Measurements from ENCODE around the gene TLN1. TPM values are rescaled to one million over a fixed set of nuclear protein-coding genes. Genes with fewer than 3 reads are reported as not detected.
A peak's percentile ranks its signal among the peaks of the same experiment; 100 is the strongest.

The TLN1 gene
- total and polyA plus RNA-seq, 2 of the 4 experiments (the other 2 are of a cell fraction) = 228 to 346 TPM

GRCh38 chr9:35729700-35730485 lies 2.1 kb downstream of the TLN1 start (continued):
- TF ChIP-seq CTCF (conservative IDR thresholded peaks at IDR 0.05; ENCODE audit: low read depth, low read length) = peak; percentile 68

GRCh38 chr9:35729101-35729500 lies 2.9 kb downstream of the TLN1 start:
- peaks cover 36% of the 10 kb centered on the region for H4K20me1 ChIP-seq (ENCODE audit: insufficient read depth, low read length)
- H3K79me1 ChIP-seq (ENCODE audit: low read depth in 1 of 2, low read length in 2 of 2) = peaks cover 23 to 73% of the 10 kb centered on the region in 2 experiments
- peaks cover 5% of the 10 kb centered on the region; the same call in 1 of the 2 replicates for H3K9me1 ChIP-seq (ENCODE audit: insufficient read depth, low read length)
- H2AK5ac ChIP-seq (ENCODE audit: low read depth, low read length) = peak overlapping the region; percentile 100
- peak overlapping the region; percentile 94 for H2AK9ac ChIP-seq (replicated peaks; ENCODE audit: low read depth, low read length, poor library complexity)
- peak overlapping the region; percentile 49 for H2BK20ac ChIP-seq (ENCODE audit: low read depth, low read length)
- H3K36me3 ChIP-seq (ENCODE audit: control insufficient read depth, insufficient read depth, low read length) = peaks cover 18% of the 10 kb centered on the region
- H3K4me1 ChIP-seq (ENCODE audit: control insufficient read depth, insufficient read depth, low read length) = peaks cover 25% of the 10 kb centered on the region
- H4K5ac ChIP-seq (ENCODE audit: low read depth, low read length) = peak overlapping the region; percentile 58
- BruUV-seq (replicated peaks) = no TSS peak
- peak overlapping the region; percentile 100 for H3K14ac ChIP-seq (replicated peaks; ENCODE audit: low read depth, low read length)
- peak overlapping the region; percentile 99 for H3K4ac ChIP-seq (ENCODE audit: low read depth, low read length)
- H4K91ac ChIP-seq (ENCODE audit: insufficient read depth, low read depth, low read length) = peak overlapping the region; percentile 99
- intact Hi-C loops (cut with micrococcal nuclease) = loop anchor here (2.0 kb wide), 1 partner anchor 38 kb away; no protein-coding TSS in a partner anchor
- peak overlapping the region; percentile 99 for H3K4me3 ChIP-seq (ENCODE audit: insufficient read depth, low read depth, low read length)
- H3K9ac ChIP-seq (ENCODE audit: low read depth, low read length) = peak overlapping the region; percentile 99
- dilution Hi-C loops (cut with HindIII; ENCODE audit: low sequenced_read_pairs, unreplicated experiment) = no loop called here
- H3K4me2 ChIP-seq (ENCODE audit: low read depth, low read length) = peak overlapping the region; percentile 96
- peak overlapping the region; percentile 96 for H2BK5ac ChIP-seq (ENCODE audit: low read depth, low read length, poor library complexity, severe bottlenecking)
- H2BK15ac ChIP-seq (ENCODE audit: low read depth, low read length) = peak overlapping the region; percentile 75; the same call in 2 of the 3 replicates
- in situ Hi-C loops (cut with MboI; ENCODE audit: low sequenced_read_pairs) = no loop called here
- ChIA-PET POLR2A (ENCODE audit: unreplicated experiment) (interaction anchor here (0.6 to 2.8 kb wide), 5 partner anchors 13 to 44 kb away, joined by 3 to 23 read pairs (median 4); partner anchors contain the start of gene TPM2), CTCF (interaction anchor here (0.6 to 1.0 kb wide), 3 partner anchors 45 to 135 kb away, joined by 3 read pairs; no protein-coding TSS in a partner anchor)
- peak overlapping the region; percentile 87 for H3K18ac ChIP-seq (ENCODE audit: low read depth, low read length)
- H2AFZ ChIP-seq (replicated peaks; ENCODE audit: low read length, poor library complexity) = peak overlapping the region; percentile 36
- DNase-seq = peak; percentile 18
- H3K27ac ChIP-seq (ENCODE audit: insufficient read depth, low read length) = peak overlapping the region; percentile 90
- H3K9me3 ChIP-seq (ENCODE audit: control insufficient read depth, insufficient read depth, low read length) = no peaks in the 10 kb centered on the region
- peak overlapping the region; percentile 92 to 99 for H4K8ac ChIP-seq (ENCODE audit: low read depth in 2 of 2, low read length in 2 of 2)
- peak overlapping the region; percentile 98 for H2BK120ac ChIP-seq (ENCODE audit: low read depth, low read length)
- no peaks in the 10 kb centered on the region for H3K27me3 ChIP-seq (ENCODE audit: control insufficient read depth, insufficient read depth, low read length)
- no CpG with 5 or more reads among the region's 3 CpGs for WGBS, 2 experiments (ENCODE audit: extremely low coverage in 2 of 2, insufficient read length in 1 of 2)
- ATAC-seq (ENCODE audit: low read depth) = no peak
- peak overlapping the region; percentile 84 for H3K23ac ChIP-seq (ENCODE audit: low read depth, low read length)
- H3K56ac ChIP-seq (ENCODE audit: extremely low read depth, insufficient read depth, low read length) = peak overlapping the region; percentile 99
- TF ChIP-seq MXI1 (IDR thresholded peaks at IDR 0.05; ENCODE audit: borderline replicate concordance, low read depth, low read length) (no peak), ELK1 (IDR thresholded peaks at IDR 0.05; ENCODE audit: borderline replicate concordance, low read depth, low read length) (no peak), RFX5 (IDR thresholded peaks at IDR 0.05; ENCODE audit: low read depth, low read length) (no peak), USF2 (IDR thresholded peaks at IDR 0.05; ENCODE audit: low read depth, low read length) (no peak), BHLHE40 (IDR thresholded peaks at IDR 0.05; ENCODE audit: low read depth, low read length) (no peak), CEBPB (IDR thresholded peaks at IDR 0.05; ENCODE audit: low read depth, low read length) (no peak), FOS (IDR thresholded peaks at IDR 0.05; ENCODE audit: low read depth, low read length) (no peak), RCOR1 (IDR thresholded peaks at IDR 0.05; ENCODE audit: insufficient replicate concordance, low read length) (no peak), NFE2L2 (IDR thresholded peaks at IDR 0.05; ENCODE audit: low read depth, low read length) (no peak), RAD21 (IDR thresholded peaks at IDR 0.05; ENCODE audit: low read length) (no peak)
